ENCODE measurements around the gene SS18. TPM values are rescaled to one million over a fixed set of nuclear protein-coding genes. Genes with fewer than 3 reads are reported as not detected.

The SS18 gene
- total RNA-seq, 1 experiment from 2014 or later, result 60.0 TPM

DNA sequence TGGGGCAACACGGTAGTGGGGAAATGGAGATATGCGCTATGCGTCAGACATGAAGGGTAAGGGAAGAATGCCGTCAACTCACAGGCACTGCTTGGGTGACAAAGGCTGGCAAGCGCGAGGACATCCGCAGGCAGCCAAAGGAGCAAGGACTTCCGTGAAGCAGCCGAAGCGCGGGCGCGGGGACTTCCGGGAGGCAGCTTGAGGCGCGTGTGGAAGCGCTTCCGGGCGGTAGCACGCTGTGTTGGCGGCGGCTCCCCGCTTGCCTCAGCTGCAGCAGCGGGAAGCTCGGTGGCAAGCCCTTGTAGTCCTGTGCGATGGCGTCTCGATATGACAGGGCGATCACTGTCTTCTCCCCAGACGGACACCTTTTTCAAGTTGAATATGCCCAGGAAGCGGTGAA is 43.2 kb upstream of the SS18 start, which contains the start of gene PSMA8:
Gene PSMA8, plus strand, starts transcription at position 218 of the 400 bp plus-strand sequence. Its CDS starts 97 bp downstream, at position 315.
- TF ChIP-seq POLR2AphosphoS5 (IDR thresholded peaks at IDR 0.05; ENCODE audit: low read depth, low read length), result no peak
- no peak for TF ChIP-seq EZH2phosphoT487 (IDR thresholded peaks at IDR 0.05; ENCODE audit: borderline replicate concordance)
- no peak for TF ChIP-seq ZNF274 (IDR thresholded peaks at IDR 0.05; ENCODE audit: low read depth, low read length)
- no peak for TF ChIP-seq ELF1 (IDR thresholded peaks at IDR 0.05; ENCODE audit: borderline replicate concordance, low read depth)
- no peak for TF ChIP-seq FOSL1 (IDR thresholded peaks at IDR 0.05; ENCODE audit: low read depth)
- no peak for TF ChIP-seq CEBPB (IDR thresholded peaks at IDR 0.05; ENCODE audit: low read depth)
- TF ChIP-seq, protein P1, sequence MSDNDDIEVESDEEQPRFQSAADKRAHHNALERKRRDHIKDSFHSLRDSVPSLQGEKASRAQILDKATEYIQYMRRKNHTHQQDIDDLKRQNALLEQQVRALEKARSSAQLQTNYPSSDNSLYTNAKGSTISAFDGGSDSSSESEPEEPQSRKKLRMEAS (IDR thresholded peaks at IDR 0.05), result no peak
- TF ChIP-seq POLR2A (IDR thresholded peaks at IDR 0.05; ENCODE audit: borderline replicate concordance, extremely low read depth, insufficient read depth, insufficient read length), result no peak
- TF ChIP-seq, protein P2, sequence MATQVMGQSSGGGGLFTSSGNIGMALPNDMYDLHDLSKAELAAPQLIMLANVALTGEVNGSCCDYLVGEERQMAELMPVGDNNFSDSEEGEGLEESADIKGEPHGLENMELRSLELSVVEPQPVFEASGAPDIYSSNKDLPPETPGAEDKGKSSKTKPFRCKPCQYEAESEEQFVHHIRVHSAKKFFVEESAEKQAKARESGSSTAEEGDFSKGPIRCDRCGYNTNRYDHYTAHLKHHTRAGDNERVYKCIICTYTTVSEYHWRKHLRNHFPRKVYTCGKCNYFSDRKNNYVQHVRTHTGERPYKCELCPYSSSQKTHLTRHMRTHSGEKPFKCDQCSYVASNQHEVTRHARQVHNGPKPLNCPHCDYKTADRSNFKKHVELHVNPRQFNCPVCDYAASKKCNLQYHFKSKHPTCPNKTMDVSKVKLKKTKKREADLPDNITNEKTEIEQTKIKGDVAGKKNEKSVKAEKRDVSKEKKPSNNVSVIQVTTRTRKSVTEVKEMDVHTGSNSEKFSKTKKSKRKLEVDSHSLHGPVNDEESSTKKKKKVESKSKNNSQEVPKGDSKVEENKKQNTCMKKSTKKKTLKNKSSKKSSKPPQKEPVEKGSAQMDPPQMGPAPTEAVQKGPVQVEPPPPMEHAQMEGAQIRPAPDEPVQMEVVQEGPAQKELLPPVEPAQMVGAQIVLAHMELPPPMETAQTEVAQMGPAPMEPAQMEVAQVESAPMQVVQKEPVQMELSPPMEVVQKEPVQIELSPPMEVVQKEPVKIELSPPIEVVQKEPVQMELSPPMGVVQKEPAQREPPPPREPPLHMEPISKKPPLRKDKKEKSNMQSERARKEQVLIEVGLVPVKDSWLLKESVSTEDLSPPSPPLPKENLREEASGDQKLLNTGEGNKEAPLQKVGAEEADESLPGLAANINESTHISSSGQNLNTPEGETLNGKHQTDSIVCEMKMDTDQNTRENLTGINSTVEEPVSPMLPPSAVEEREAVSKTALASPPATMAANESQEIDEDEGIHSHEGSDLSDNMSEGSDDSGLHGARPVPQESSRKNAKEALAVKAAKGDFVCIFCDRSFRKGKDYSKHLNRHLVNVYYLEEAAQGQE (IDR thresholded peaks at IDR 0.05; ENCODE audit: low read depth), result no peak
- no peak for TF ChIP-seq SP1 (IDR thresholded peaks at IDR 0.05; ENCODE audit: low read depth)
- no peak for TF ChIP-seq JUND (IDR thresholded peaks at IDR 0.05)
- TF ChIP-seq EGR1 (IDR thresholded peaks at IDR 0.05; ENCODE audit: low read depth), result no peak
- no peak for TF ChIP-seq SRF (IDR thresholded peaks at IDR 0.05; ENCODE audit: low read depth)
- TF ChIP-seq, protein P3, sequence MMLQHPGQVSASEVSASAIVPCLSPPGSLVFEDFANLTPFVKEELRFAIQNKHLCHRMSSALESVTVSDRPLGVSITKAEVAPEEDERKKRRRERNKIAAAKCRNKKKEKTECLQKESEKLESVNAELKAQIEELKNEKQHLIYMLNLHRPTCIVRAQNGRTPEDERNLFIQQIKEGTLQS (IDR thresholded peaks at IDR 0.05), result no peak
- TF ChIP-seq, protein P4, sequence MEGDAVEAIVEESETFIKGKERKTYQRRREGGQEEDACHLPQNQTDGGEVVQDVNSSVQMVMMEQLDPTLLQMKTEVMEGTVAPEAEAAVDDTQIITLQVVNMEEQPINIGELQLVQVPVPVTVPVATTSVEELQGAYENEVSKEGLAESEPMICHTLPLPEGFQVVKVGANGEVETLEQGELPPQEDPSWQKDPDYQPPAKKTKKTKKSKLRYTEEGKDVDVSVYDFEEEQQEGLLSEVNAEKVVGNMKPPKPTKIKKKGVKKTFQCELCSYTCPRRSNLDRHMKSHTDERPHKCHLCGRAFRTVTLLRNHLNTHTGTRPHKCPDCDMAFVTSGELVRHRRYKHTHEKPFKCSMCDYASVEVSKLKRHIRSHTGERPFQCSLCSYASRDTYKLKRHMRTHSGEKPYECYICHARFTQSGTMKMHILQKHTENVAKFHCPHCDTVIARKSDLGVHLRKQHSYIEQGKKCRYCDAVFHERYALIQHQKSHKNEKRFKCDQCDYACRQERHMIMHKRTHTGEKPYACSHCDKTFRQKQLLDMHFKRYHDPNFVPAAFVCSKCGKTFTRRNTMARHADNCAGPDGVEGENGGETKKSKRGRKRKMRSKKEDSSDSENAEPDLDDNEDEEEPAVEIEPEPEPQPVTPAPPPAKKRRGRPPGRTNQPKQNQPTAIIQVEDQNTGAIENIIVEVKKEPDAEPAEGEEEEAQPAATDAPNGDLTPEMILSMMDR (IDR thresholded peaks at IDR 0.05 in 2 of 3, conservative IDR thresholded peaks at IDR 0.05 in 1 of 3; ENCODE audit: borderline replicate concordance in 1 of 3, insufficient read depth in 1 of 3, low read depth in 2 of 3, low read length in 2 of 3), result no peak
- no peak for TF ChIP-seq YY1 (IDR thresholded peaks at IDR 0.05; ENCODE audit: extremely low read depth, insufficient replicate concordance, low read depth, low read length)
- TF ChIP-seq SIN3A (IDR thresholded peaks at IDR 0.05; ENCODE audit: low read depth), result no peak
- TF ChIP-seq EZH2 (IDR thresholded peaks at IDR 0.05), result no peak
- TF ChIP-seq, protein P5, sequence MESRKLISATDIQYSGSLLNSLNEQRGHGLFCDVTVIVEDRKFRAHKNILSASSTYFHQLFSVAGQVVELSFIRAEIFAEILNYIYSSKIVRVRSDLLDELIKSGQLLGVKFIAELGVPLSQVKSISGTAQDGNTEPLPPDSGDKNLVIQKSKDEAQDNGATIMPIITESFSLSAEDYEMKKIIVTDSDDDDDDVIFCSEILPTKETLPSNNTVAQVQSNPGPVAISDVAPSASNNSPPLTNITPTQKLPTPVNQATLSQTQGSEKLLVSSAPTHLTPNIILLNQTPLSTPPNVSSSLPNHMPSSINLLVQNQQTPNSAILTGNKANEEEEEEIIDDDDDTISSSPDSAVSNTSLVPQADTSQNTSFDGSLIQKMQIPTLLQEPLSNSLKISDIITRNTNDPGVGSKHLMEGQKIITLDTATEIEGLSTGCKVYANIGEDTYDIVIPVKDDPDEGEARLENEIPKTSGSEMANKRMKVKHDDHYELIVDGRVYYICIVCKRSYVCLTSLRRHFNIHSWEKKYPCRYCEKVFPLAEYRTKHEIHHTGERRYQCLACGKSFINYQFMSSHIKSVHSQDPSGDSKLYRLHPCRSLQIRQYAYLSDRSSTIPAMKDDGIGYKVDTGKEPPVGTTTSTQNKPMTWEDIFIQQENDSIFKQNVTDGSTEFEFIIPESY (IDR thresholded peaks at IDR 0.05; ENCODE audit: extremely low read depth, insufficient replicate concordance, low read length), result no peak
- TF ChIP-seq ZFX (IDR thresholded peaks at IDR 0.05), result no peak
- intact Hi-C loops (cut with micrococcal nuclease), result no loop called here
- ATAC-seq (no peak), DNase-seq (ENCODE audit: low read depth, low spot score) (no peak)
- Histone ChIP-seq H3K27me3 (ENCODE audit: insufficient read depth, low read length) (no peaks in the 10 kb centered on the region; the same call in 1 of the 2 replicates), H3K4me1 (ENCODE audit: control insufficient read depth in 1 of 2, insufficient read depth in 2 of 2, low read length in 2 of 2) (no peaks in the 10 kb centered on the region), H3K27ac (ENCODE audit: low read depth, low read length) (no peak within 1 kb of the TSS), H3K9me2 (ENCODE audit: insufficient read depth) (no peaks in the 10 kb centered on the region), H3K9me3 (ENCODE audit: control insufficient read depth in 1 of 2, insufficient read depth in 1 of 2, low read depth in 1 of 2, low read length in 2 of 2) (no peaks in the 10 kb centered on the region), H3K4me3 (replicated peaks in 1 of 2; ENCODE audit: low read depth in 1 of 2, low read length in 2 of 2) (no peak within 1 kb of the TSS), H3K36me3 (ENCODE audit: control insufficient read depth in 1 of 2, insufficient read depth in 2 of 2, low read length in 2 of 2) (no peaks in the 10 kb centered on the region), H4K20me1 (ENCODE audit: insufficient read depth) (no peaks in the 10 kb centered on the region), H3K9ac (ENCODE audit: low read length) (no peak within 1 kb of the TSS), H2AFZ (ENCODE audit: low read depth, low read length, poor library complexity, severe bottlenecking) (no peak within 1 kb of the TSS), H3K79me2 (ENCODE audit: insufficient read depth, low read length) (no peaks in the 10 kb centered on the region), H3K4me2 (ENCODE audit: low read length) (no peak within 1 kb of the TSS)
- ChIA-PET RAD21 (ENCODE audit: low non-redundant PET in 1 of 2, low total read pairs in 2 of 2, uncharacterized antibody in 2 of 2, unreplicated experiment in 2 of 2) (no interaction called here), CTCF (no interaction called here), POLR2A (no interaction called here)
- BruUV-seq (replicated peaks), result no TSS peak

All from HCT116 (cell line).